H1 (cell line): ENCODE measurements around the gene HTD2. TPM values are rescaled to one million over a fixed set of nuclear protein-coding genes. Genes with fewer than 3 reads are reported as not detected.

Source experiments
- CTCF ChIA-PET: fragments of 300-600 bp; sonication (Branson Sonifier 250); formaldehyde crosslinking; loops from one replicate; lab custom pipeline; 2021; ENCODE audit not compliant: partially characterized antibody; lab: Charles Lee
- POLR2A ChIA-PET: fragments of 300-600 bp; sonication (Branson Sonifier 250); formaldehyde crosslinking; loops from one replicate; lab custom pipeline; 2021; ENCODE audit warnings: inconsistent platforms; ENCODE audit not compliant: partially characterized antibody; lab: Charles Lee
- DNase-seq, 2 experiments: peaks; one replicate each; pipeline versions ENCODE4 v3.0.0 to v3.0.0-alpha.2; 2010 to 2022; ENCODE audit warnings: low spot score in 2 of 2, low read depth in 1 of 2, mixed read lengths in 1 of 2
- FAIRE-seq: peaks from 2 replicates; lab custom pipeline; 2011; peaks lifted over from hg19 to GRCh38; lab: Jason Lieb, UNC
- H2AFZ ChIP-seq: 2 replicates; pipeline ENCODE4 v1.8.1; 2012; ENCODE audit warnings: low read length, inconsistent platforms
- H2AK5ac ChIP-seq: 2 replicates; pipeline ENCODE4 v1.6.1; 2013; ENCODE audit warnings: low read depth, low read length
- H2BK120ac ChIP-seq: replicated peaks from 2 replicates; pipeline ENCODE3; 2013; ENCODE audit warnings: low read depth, low read length, inconsistent platforms
- H2BK12ac ChIP-seq: 2 replicates; pipeline ENCODE4 v1.6.1; 2013; ENCODE audit warnings: low read depth, low read length
- H2BK15ac ChIP-seq: 2 replicates; pipeline ENCODE4 v1.6.1; 2013; ENCODE audit warnings: low read length
- H2BK20ac ChIP-seq: 2 replicates; pipeline ENCODE4 v1.6.1; 2013; ENCODE audit warnings: low read length
- H2BK5ac ChIP-seq: 2 replicates; pipeline ENCODE4 v1.6.1; 2013; ENCODE audit warnings: low read depth, low read length
- H3K14ac ChIP-seq: 2 replicates; pipeline ENCODE4 v1.6.1; 2013; ENCODE audit warnings: inconsistent platforms; ENCODE audit not compliant: insufficient read length
- H3K18ac ChIP-seq: 2 replicates; pipeline ENCODE4 v1.6.1; 2013; ENCODE audit warnings: low read length; ENCODE audit errors: extremely low read depth
- H3K23ac ChIP-seq: 2 replicates; pipeline ENCODE4 v1.6.1; 2013; ENCODE audit warnings: inconsistent platforms; ENCODE audit not compliant: insufficient read length
- H3K23me2 ChIP-seq: 2 replicates; pipeline ENCODE4 v1.6.1; 2013; ENCODE audit warnings: low read depth, low read length
- H3K27ac ChIP-seq: 2 replicates; pipeline ENCODE4 v1.6.1; 2011; ENCODE audit warnings: low read depth, low read length, inconsistent platforms
- H3K27me3 ChIP-seq, 4 experiments: replicated peaks in 1 of 4; 1 replicate in 1 of 4; 2 replicates in 3 of 4; pipeline versions ENCODE4 v1.6.1 to v1.8.1; 2011 to 2013; ENCODE audit warnings: low read length in 3 of 4, mild to moderate bottlenecking in 3 of 4, inconsistent platforms in 2 of 4, mixed read lengths in 2 of 4, moderate library complexity in 1 of 4; ENCODE audit not compliant: control insufficient read depth in 3 of 4, insufficient read depth in 3 of 4; ENCODE audit errors: extremely low read depth in 1 of 4
- H3K36me3 ChIP-seq, 4 experiments: 2 replicates each; pipeline versions ENCODE4 v1.6.1 to v1.8.1; 2011 to 2013; ENCODE audit warnings: mild to moderate bottlenecking in 4 of 4, low read length in 3 of 4, moderate library complexity in 2 of 4, control low read depth in 1 of 4, inconsistent platforms in 1 of 4; ENCODE audit not compliant: insufficient read depth in 4 of 4, control insufficient read depth in 2 of 4
- H3K4ac ChIP-seq: replicated peaks from 2 replicates; pipeline ENCODE3; 2013; ENCODE audit warnings: low read length, low read depth, mixed read lengths, inconsistent platforms; ENCODE audit not compliant: insufficient read length
- H3K4me1 ChIP-seq, 4 experiments: replicated peaks in 1 of 4; 1 replicate in 1 of 4; 2 replicates in 3 of 4; pipeline versions ENCODE4 v1.6.1 to v1.8.1; 2011 to 2013; ENCODE audit warnings: low read length in 3 of 4, inconsistent platforms in 2 of 4, mixed read lengths in 1 of 4; ENCODE audit not compliant: insufficient read depth in 4 of 4, control insufficient read depth in 3 of 4
- H3K4me2 ChIP-seq, 2 experiments: 2 replicates each; pipeline versions ENCODE4 v1.6.1 to v1.8.1; 2011 to 2013; ENCODE audit warnings: low read depth in 2 of 2, low read length in 2 of 2, control low read depth in 1 of 2, inconsistent platforms in 1 of 2, mild to moderate bottlenecking in 1 of 2; ENCODE audit not compliant: insufficient read depth in 1 of 2
- H3K4me3 ChIP-seq, 4 experiments: fragments of 200-600, 300-600 bp in 1 of 4; sonication (generic), shearing (Covaris generic), sonication (Bioruptor Twin) in 1 of 4; 2 replicates each; pipeline versions ENCODE4 v1.5.1 to v1.8.1; 2011 to 2016; ENCODE audit warnings: low read length in 4 of 4, low read depth in 3 of 4, control low read depth in 2 of 4, inconsistent platforms in 2 of 4, mild to moderate bottlenecking in 2 of 4, mixed read lengths in 1 of 4, moderate library complexity in 1 of 4; ENCODE audit not compliant: insufficient read depth in 2 of 4; ENCODE audit errors: extremely low read depth in 1 of 4
- H3K56ac ChIP-seq: replicated peaks from 2 replicates; pipeline ENCODE3; 2013; ENCODE audit warnings: low read depth, mild to moderate bottlenecking, mixed read lengths, low read length, inconsistent platforms; ENCODE audit not compliant: insufficient read length
- H3K79me1 ChIP-seq: 2 replicates; pipeline ENCODE4 v1.6.1; 2013; ENCODE audit warnings: low read depth, low read length, control low read depth
- H3K79me2 ChIP-seq, 2 experiments: 2 replicates each; pipeline versions ENCODE4 v1.6.1 to v1.8.1; 2012 to 2013; ENCODE audit warnings: low read length in 2 of 2, mild to moderate bottlenecking in 2 of 2, inconsistent platforms in 1 of 2; ENCODE audit not compliant: insufficient read depth in 2 of 2, control insufficient read depth in 1 of 2
- H3K9ac ChIP-seq, 4 experiments: replicated peaks in 1 of 4; 1 replicate in 1 of 4; 2 replicates in 3 of 4; pipeline versions ENCODE4 v1.6.1 to v1.8.1; 2011 to 2013; ENCODE audit warnings: low read depth in 3 of 4, low read length in 3 of 4, control low read depth in 2 of 4, mild to moderate bottlenecking in 2 of 4, moderate library complexity in 2 of 4, inconsistent platforms in 1 of 4; ENCODE audit errors: extremely low read depth in 1 of 4
- H3K9me3 ChIP-seq, 2 experiments: 2 replicates each; pipeline versions ENCODE4 v1.6.1 to v1.8.1; 2012 to 2013; ENCODE audit warnings: mild to moderate bottlenecking in 2 of 2, moderate library complexity in 2 of 2, control low read depth in 1 of 2, inconsistent platforms in 1 of 2, low read depth in 1 of 2, low read length in 1 of 2, mixed read lengths in 1 of 2; ENCODE audit not compliant: insufficient read depth in 2 of 2
- H4K20me1 ChIP-seq, 2 experiments: replicated peaks in 1 of 2; 2 replicates each; pipeline versions ENCODE3 to v1.8.1; 2011 to 2013; ENCODE audit warnings: inconsistent platforms in 2 of 2, low read length in 2 of 2, mild to moderate bottlenecking in 1 of 2; ENCODE audit not compliant: insufficient read depth in 2 of 2, control insufficient read depth in 1 of 2
- H4K5ac ChIP-seq: 2 replicates; pipeline ENCODE4 v1.6.1; 2013; ENCODE audit warnings: low read length, low read depth, mixed read lengths, inconsistent platforms; ENCODE audit not compliant: insufficient read length
- H4K8ac ChIP-seq: 2 replicates; pipeline ENCODE4 v1.8.0; 2013; ENCODE audit warnings: mild to moderate bottlenecking, moderate library complexity, low read length, inconsistent platforms; ENCODE audit not compliant: insufficient read depth; ENCODE audit errors: extremely low read depth
- H4K91ac ChIP-seq: replicated peaks from 2 replicates; pipeline ENCODE3; 2013; ENCODE audit warnings: low read length, mixed read lengths, inconsistent platforms; ENCODE audit not compliant: insufficient read length
- GABPA ChIP-seq: IDR thresholded peaks from 2 replicates; pipeline ENCODE4 v1.6.1; 2011; ENCODE audit warnings: mild to moderate bottlenecking, low read length, moderate library complexity, borderline replicate concordance; ENCODE audit not compliant: insufficient read depth
- KDM4A ChIP-seq: IDR thresholded peaks from one replicate; pipeline ENCODE4 v1.7.1; 2012; ENCODE audit warnings: low read depth, mild to moderate bottlenecking, moderate library complexity, low read length, inconsistent platforms; ENCODE audit not compliant: severe bottlenecking
- SAP30 ChIP-seq: fragments of 300-600 bp; sonication (generic); IDR thresholded peaks from 2 replicates; pipeline ENCODE4 v1.7.1; 2012; ENCODE audit warnings: low read length, moderate library complexity, mild to moderate bottlenecking, inconsistent platforms; ENCODE audit not compliant: insufficient read depth, insufficient replicate concordance
- SIN3A ChIP-seq, 2 experiments: IDR thresholded peaks in 1 of 2; conservative IDR thresholded peaks in 1 of 2; 2 replicates each; pipeline ENCODE4 v1.6.1; 2011 to 2012; ENCODE audit warnings: low read length in 2 of 2, improper control_type of control experiment in 1 of 2, low read depth in 1 of 2, mild to moderate bottlenecking in 1 of 2
- TEAD4 ChIP-seq: IDR thresholded peaks from 2 replicates; pipeline ENCODE4 v1.6.1; 2012; ENCODE audit warnings: low read depth, low read length, inconsistent platforms, mixed read lengths
- USF2 ChIP-seq: IDR thresholded peaks from 2 replicates; pipeline ENCODE4 v1.6.1; 2011; ENCODE audit warnings: low read length, improper control_type of control experiment
- ZNF274 ChIP-seq: IDR thresholded peaks from 2 replicates; pipeline ENCODE4 v1.7.0; 2012; ENCODE audit warnings: low read length, borderline replicate concordance; ENCODE audit errors: extremely low read depth
- WGBS, 2 experiments: shearing (Covaris generic) in 1 of 2; methylation state at CpG; one replicate each; pipeline versions ENCODE4 v1.1.6 to v1.1.7; 2013 to 2015; ENCODE audit warnings: low lambda C conversion rate in 2 of 2, mixed read lengths in 2 of 2, inconsistent platforms in 1 of 2, low coverage in 1 of 2, missing lambda C conversion rate in 1 of 2; ENCODE audit not compliant: insufficient replicate concordance in 2 of 2, insufficient coverage in 1 of 2, insufficient read length in 1 of 2; ENCODE audit errors: extremely low coverage in 1 of 2, missing lambda C conversion rate in 1 of 2; 5-methylcytosine and 5-hydroxymethylcytosine counted together
- polyA plus RNA-seq, 7 experiments: library from polyadenylated mRNA; depleted of rRNA in 3 of 7; stranded (reverse) in 5 of 7; unstranded in 2 of 7; fragments of >200 nt in 5 of 7; fragments of 200-250 nt in 2 of 7; gene quantifications; 1 replicate in 5 of 7; 2 replicates in 1 of 7; 4 replicates in 1 of 7; pipeline versions ENCODE4 v1.2.1 to v1.2.3, GENCODE V29; 2011 to 2013; ENCODE audit warnings: missing spikeins in 2 of 7, mixed read lengths in 2 of 7
- total RNA-seq: library from RNA; stranded (reverse); fragmentation: NEBNext Ultra II Directional; extraction: Animal tissue kit (Norgen Biotek cat#: 25700); gene quantifications from 2 replicates; pipeline ENCODE4 v1.2.1, GENCODE V29; 2021

HTD2 gene
- total and polyA plus RNA-seq, 2 of the 8 experiments (the other 6 are each of a cell fraction or from before 2014, with no cell fraction given): 8.8 to 10.8 TPM

- Histone ChIP-seq H3K9me3 (no peaks in the 10 kb centered on the region), H2AFZ (no peak overlapping the region), H3K27me3 (no peaks in the 10 kb centered on the region), H2BK5ac (no peak overlapping the region), H2BK15ac (no peak overlapping the region), H3K23me2 (no peaks in the 10 kb centered on the region), H4K8ac (no peak overlapping the region), H2BK12ac (no peak overlapping the region), H3K79me1 (no peaks in the 10 kb centered on the region), H2BK20ac (no peak overlapping the region), H3K36me3 (no peaks in the 10 kb centered on the region), H3K18ac (no peak overlapping the region), H3K4ac (no peak overlapping the region), H2BK120ac (no peak overlapping the region), H3K27ac (no peak overlapping the region), H4K91ac (no peak overlapping the region), H3K56ac (no peak overlapping the region), H4K5ac (no peak overlapping the region), H3K14ac (no peak overlapping the region), H3K23ac (no peak overlapping the region), H3K79me2 (no peaks in the 10 kb centered on the region), H2AK5ac (no peak overlapping the region), H4K20me1 (no peaks in the 10 kb centered on the region), H3K4me2 (no peak overlapping the region), H3K4me3 (no peak overlapping the region), H3K9ac (no peak overlapping the region), H3K4me1 (no peaks in the 10 kb centered on the region)
- ChIA-PET CTCF (interaction anchor here (0.8 kb wide), 1 partner anchor 108 kb away, joined by 3 read pairs; no protein-coding TSS in a partner anchor), POLR2A (no interaction called here)
- WGBS, 2 experiments: 88% methylated on average over 4 of the region's 4 CpGs; no CpG with 5 or more reads in 1 of the 2 experiments
- no peak for FAIRE-seq
- no peak for DNase-seq
- TF ChIP-seq SAP30 (no peak), TEAD4 (no peak), USF2 (no peak), GABPA (no peak), SIN3A (conservative IDR thresholded peaks at IDR 0.05 in 1 of 2, IDR thresholded peaks at IDR 0.05 in 1 of 2; ENCODE audit: low read depth in 1 of 2, low read length in 2 of 2) (no peak), ZNF274 (no peak), KDM4A (no peak)
Measured at GRCh38 chr3:58358808-58359207, 52.5 kb downstream of the HTD2 start.
